Chondrocyte (in vitro differentiated cells): ENCODE results near the gene JAG2. TPM values are rescaled to one million over a fixed set of nuclear protein-coding genes. Genes with fewer than 3 reads are reported as not detected.

Experiments used
- DNase-seq: peaks from one replicate; pipeline ENCODE4 v3.0.0; 2021; ENCODE audit warnings: mixed read lengths, low spot score
- H3K27ac Mint-ChIP-seq: one replicate; pipeline ENCODE4 v1.8.0; 2021; ENCODE audit warnings: mild to moderate bottlenecking, moderate library complexity, mixed read lengths; ENCODE audit not compliant: unreplicated experiment
- H3K27me3 Mint-ChIP-seq: 2 replicates; pipeline ENCODE4 v1.8.0; 2021; ENCODE audit warnings: low read depth, mixed read lengths
- H3K36me3 Mint-ChIP-seq: 2 replicates; pipeline ENCODE4 v1.8.0; 2021; ENCODE audit warnings: low read depth, mixed read lengths
- H3K4me1 Mint-ChIP-seq: 2 replicates; pipeline ENCODE4 v1.8.0; 2021; ENCODE audit warnings: low read depth, mild to moderate bottlenecking, mixed read lengths
- H3K4me3 Mint-ChIP-seq: one replicate; pipeline ENCODE4 v1.8.0; 2021; ENCODE audit warnings: mild to moderate bottlenecking, moderate library complexity, mixed read lengths; ENCODE audit not compliant: unreplicated experiment
- H3K9me3 Mint-ChIP-seq: 2 replicates; pipeline ENCODE4 v1.8.0; 2021; ENCODE audit warnings: low read depth, mixed read lengths
- CTCF ChIP-seq: fragments of 200-600 bp; sonication (generic); IDR thresholded peaks from 2 replicates; pipeline ENCODE4 v1.5.0; 2021; ENCODE audit warnings: antibody characterized with exemption, mild to moderate bottlenecking, moderate library complexity
- total RNA-seq: library from RNA; stranded (reverse); gene quantifications from 3 replicates; pipeline ENCODE4 v1.2.1, GENCODE V29; 2021

The JAG2 gene
- total RNA-seq, 1 donor from 2014 or later: 18.2 TPM

GRCh38 chr14:105144026-105144665 lies 24.4 kb downstream of the JAG2 start:
- Mint-ChIP-seq H3K4me3 (no peak overlapping the region), H3K36me3 (peaks cover 17% of the 10 kb centered on the region), H3K27me3 (no peaks in the 10 kb centered on the region), H3K4me1 (no peaks in the 10 kb centered on the region), H3K27ac (no peak overlapping the region), H3K9me3 (peaks cover 4% of the 10 kb centered on the region)
- no peak for TF ChIP-seq CTCF
- DNase-seq: no peak

GRCh38 chr14:105143451-105144025 lies 25.0 kb downstream of the JAG2 start:
- Mint-ChIP-seq H3K27me3 (no peaks in the 10 kb centered on the region), H3K27ac (no peak overlapping the region), H3K4me1 (no peaks in the 10 kb centered on the region), H3K4me3 (no peak overlapping the region), H3K9me3 (peaks cover 4% of the 10 kb centered on the region), H3K36me3 (peaks cover 17% of the 10 kb centered on the region)
- peak; percentile 90 for DNase-seq
- no peak for TF ChIP-seq CTCF

- Mint-ChIP-seq H3K27me3 (no peaks in the 10 kb centered on the region), H3K4me1 (no peaks in the 10 kb centered on the region), H3K36me3 (peaks cover 17% of the 10 kb centered on the region), H3K9me3 (peaks cover 4% of the 10 kb centered on the region), H3K4me3 (no peak overlapping the region), H3K27ac (no peak overlapping the region)
- DNase-seq: peak; percentile 93
- no peak for TF ChIP-seq CTCF
These were observed 25.7 kb downstream of the JAG2 start for GRCh38 chr14:105142651-105143450.

- no peak overlapping the region for H3K4me3 Mint-ChIP-seq
- no peaks in the 10 kb centered on the region for H3K4me1 Mint-ChIP-seq
- H3K27ac Mint-ChIP-seq: no peak overlapping the region
- DNase-seq: peak; percentile 85
- TF ChIP-seq CTCF: no peak
- H3K27me3 Mint-ChIP-seq: no peaks in the 10 kb centered on the region
- peaks cover 4% of the 10 kb centered on the region for H3K9me3 Mint-ChIP-seq
- peaks cover 14% of the 10 kb centered on the region for H3K36me3 Mint-ChIP-seq
These were observed 26.9 kb downstream of the JAG2 start for GRCh38 chr14:105141486-105142281.

GRCh38 chr14:105141026-105141425 lies 27.6 kb downstream of the JAG2 start:
- no peak overlapping the region for H3K4me3 Mint-ChIP-seq
- H3K27me3 Mint-ChIP-seq: no peaks in the 10 kb centered on the region
- DNase-seq: peak; percentile 46
- no peak for TF ChIP-seq CTCF
- H3K27ac Mint-ChIP-seq: no peak overlapping the region
- peaks cover 4% of the 10 kb centered on the region for H3K9me3 Mint-ChIP-seq
- H3K36me3 Mint-ChIP-seq: peaks cover 14% of the 10 kb centered on the region
- no peaks in the 10 kb centered on the region for H3K4me1 Mint-ChIP-seq
